GM19438 (cell line): ENCODE data around the gene SPATA1.
"Not testable (repeated sequence)": the region's sequence is repeated elsewhere in the genome, so short reads cannot be mapped to it uniquely, and the experiment has no call there.

Experiments used
- ATAC-seq: cut with Tn5 transposase; IDR thresholded peaks from one replicate; pipeline ENCODE4 v1.9.1; 2021; ENCODE audit warnings: low read depth; ENCODE audit not compliant: unreplicated experiment

SPATA1 gene

GRCh38 chr1:84585803-84586202 lies 79.6 kb downstream of the SPATA1 start:
- ATAC-seq, result no peak

- ATAC-seq, result no peak
These were observed 80.9 kb downstream of the SPATA1 start for GRCh38 chr1:84587099-84587498.

GRCh38 chr1:84594959-84595358 lies 88.8 kb downstream of the SPATA1 start:
- ATAC-seq, result not testable (repeated sequence)

GRCh38 chr1:84597011-84597410 lies 90.8 kb downstream of the SPATA1 start:
- ATAC-seq, result no peak

- no peak for ATAC-seq
These were observed 92.2 kb downstream of the SPATA1 start for GRCh38 chr1:84598418-84598817.

- peak; percentile 81 for ATAC-seq
These were observed 92.9 kb downstream of the SPATA1 start for GRCh38 chr1:84598846-84599741.

- no peak for ATAC-seq
These were observed 94.6 kb downstream of the SPATA1 start for GRCh38 chr1:84600796-84601195.

- ATAC-seq, result no peak
These were observed 97.0 kb downstream of the SPATA1 start for GRCh38 chr1:84603223-84603622.

- ATAC-seq, result no peak
These were observed 98.0 kb downstream of the SPATA1 start for GRCh38 chr1:84603941-84604830.

GRCh38 chr1:84605157-84605556 lies 99.0 kb downstream of the SPATA1 start:
- no peak for ATAC-seq

GRCh38 chr1:84606977-84607376 lies 100.8 kb downstream of the SPATA1 start:
- no peak for ATAC-seq

GRCh38 chr1:84611091-84611490 lies 104.9 kb downstream of the SPATA1 start:
- ATAC-seq, result no peak

GRCh38 chr1:84611796-84612195 lies 105.6 kb downstream of the SPATA1 start:
- no peak for ATAC-seq

GRCh38 chr1:84613026-84613425 lies 106.8 kb downstream of the SPATA1 start:
- ATAC-seq, result no peak

GRCh38 chr1:84613887-84614286 lies 107.7 kb downstream of the SPATA1 start:
- ATAC-seq, result no peak

- no peak for ATAC-seq
These were observed 109.6 kb downstream of the SPATA1 start for GRCh38 chr1:84615790-84616189.
